ENCODE results near the gene IDH3A. TPM values are rescaled to one million over a fixed set of nuclear protein-coding genes. Genes with fewer than 3 reads are reported as not detected.
A peak's percentile ranks its signal among the peaks of the same experiment; 100 is the strongest.

Gene IDH3A
- polyA plus RNA-seq, 4 donors, result 85.9 to 97.5 (median 92.8) TPM

DNA sequence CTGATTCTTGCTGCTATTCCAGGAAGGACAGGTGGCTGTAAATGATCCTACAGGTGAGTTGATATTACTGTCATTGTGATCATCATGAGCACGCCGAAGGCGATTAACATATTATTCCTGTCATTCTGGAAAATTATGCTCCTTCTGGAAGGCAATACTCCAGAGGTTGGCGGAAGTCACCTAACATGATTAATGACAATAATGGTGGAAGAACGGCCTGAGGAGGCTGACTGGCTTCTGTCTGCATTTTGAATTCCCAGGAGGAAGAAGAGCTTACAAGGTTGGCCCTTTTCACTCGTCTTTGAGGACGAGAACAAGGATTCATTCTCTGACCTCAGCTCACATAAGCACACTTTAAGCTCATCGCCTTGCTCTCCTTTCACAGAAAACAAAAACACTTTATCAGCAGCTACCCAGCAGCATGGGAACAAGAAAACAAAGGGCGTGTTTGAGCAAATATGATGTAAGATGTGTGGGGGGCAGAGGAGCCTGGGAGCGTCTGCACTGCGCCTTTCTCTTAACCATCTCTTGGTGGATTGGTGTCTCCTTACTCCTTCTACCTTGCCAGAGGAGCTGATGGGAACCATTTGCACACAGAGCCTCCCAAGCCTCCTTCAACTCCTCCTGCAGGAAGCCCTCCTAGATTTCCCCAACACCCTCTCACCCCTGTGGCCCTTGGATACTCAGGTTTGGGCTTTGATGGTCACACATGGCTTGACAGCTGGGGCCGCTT lies 62.2 kb downstream of the IDH3A start:
- H3K4me1 ChIP-seq (ENCODE audit: control insufficient read depth in 3 of 3, insufficient read depth in 2 of 3, low read depth in 1 of 3, low read length in 2 of 3), result peaks cover 4 to 13% (median 10%) of the 10 kb centered on the region in 3 donors
- no peak overlapping the region for H3K27ac ChIP-seq (ENCODE audit: low read depth in 1 of 3, low read length in 2 of 3)
- H3K9me3 ChIP-seq (ENCODE audit: control insufficient read depth in 2 of 2, insufficient read depth in 1 of 2, low read depth in 1 of 2, low read length in 1 of 2), result no peaks in the 10 kb centered on the region
- 52 to 73% (median 57%) methylated on average over 12 of the region's 12 CpGs for WGBS, 3 donors
- FAIRE-seq (no peak), DNase-seq (no peak)
- H3K4me3 ChIP-seq (ENCODE audit: low read depth in 1 of 3, low read length in 3 of 3), result no peak overlapping the region
- no peaks in the 10 kb centered on the region for H3K36me3 ChIP-seq (ENCODE audit: control insufficient read depth in 3 of 3, insufficient read depth in 2 of 3, low read depth in 1 of 3, low read length in 3 of 3)
- no peaks in the 10 kb centered on the region for H3K27me3 ChIP-seq (ENCODE audit: control insufficient read depth in 3 of 3, insufficient read depth in 3 of 3, low read length in 3 of 3)

DNA sequence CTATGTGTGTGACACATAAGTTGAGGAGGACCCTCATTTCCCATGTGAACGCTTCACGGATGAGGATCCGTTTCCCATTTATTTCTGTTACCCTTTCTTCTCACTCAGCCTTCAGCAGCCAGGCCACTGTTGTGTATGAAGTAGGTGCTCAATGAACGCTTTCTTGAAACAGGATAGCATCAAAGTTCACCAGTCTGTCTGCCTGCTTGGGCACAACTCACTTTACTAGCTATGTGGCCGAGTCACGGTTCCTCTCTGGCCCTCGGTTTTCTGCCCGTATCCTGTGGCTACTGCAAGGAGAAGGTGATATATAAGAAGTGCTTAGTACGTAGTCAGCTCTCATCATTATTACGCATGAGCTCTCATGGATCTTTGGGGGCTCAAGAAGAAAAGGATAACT lies 62.8 kb downstream of the IDH3A start:
- peak overlapping the region in 1 of 3 donors; percentile 28 for H3K27ac ChIP-seq (ENCODE audit: low read depth in 1 of 3, low read length in 2 of 3)
- no peak for FAIRE-seq

DNA sequence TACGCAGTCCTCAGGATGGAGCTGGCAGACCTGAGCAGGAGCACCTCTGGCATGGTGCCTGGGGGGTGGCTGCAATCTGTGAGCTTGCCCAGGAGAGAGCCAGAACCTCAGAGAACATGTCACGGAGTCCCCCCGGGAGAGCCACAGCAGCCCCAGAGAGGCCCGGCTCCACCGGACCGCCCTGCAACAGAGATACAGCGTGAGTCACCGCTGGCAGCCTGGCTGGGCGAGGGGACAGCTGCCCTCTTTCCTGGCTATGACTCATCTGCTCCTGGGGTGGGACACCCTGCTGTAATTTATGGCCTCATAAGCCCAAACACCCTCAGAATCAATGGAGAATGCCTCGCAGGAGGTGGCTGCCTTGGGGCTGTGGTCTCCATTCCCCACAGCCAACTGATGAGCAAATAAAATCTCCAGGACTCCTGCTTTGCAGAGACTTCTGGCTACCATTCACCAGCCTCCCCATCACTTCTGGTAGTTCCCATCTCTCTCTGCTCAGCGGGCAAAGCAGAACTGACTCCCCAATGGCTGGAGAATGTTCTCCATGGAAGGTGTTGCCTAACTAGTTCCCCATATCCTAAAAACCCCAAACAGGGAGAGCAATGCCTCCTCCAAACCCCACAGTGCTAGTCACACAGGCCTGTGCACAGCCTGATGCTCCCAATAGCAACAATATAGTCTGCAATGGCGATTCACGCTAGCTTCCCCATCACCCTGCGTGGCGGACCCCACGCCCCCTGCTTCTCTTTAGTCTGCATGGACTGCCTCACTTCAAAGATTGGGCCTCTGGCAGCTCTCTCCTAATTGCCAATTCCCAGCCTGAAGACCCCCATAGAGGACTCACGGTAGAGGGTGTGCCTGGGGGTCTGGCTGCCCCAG lies 63.6 kb downstream of the IDH3A start:
- FAIRE-seq (no peak), DNase-seq (peak; percentile 85 to 94)
- no peaks in the 10 kb centered on the region for H3K36me3 ChIP-seq (ENCODE audit: control insufficient read depth in 3 of 3, insufficient read depth in 2 of 3, low read depth in 1 of 3, low read length in 3 of 3)
- no peaks in the 10 kb centered on the region for H3K27me3 ChIP-seq (ENCODE audit: control insufficient read depth in 3 of 3, insufficient read depth in 3 of 3, low read length in 3 of 3)
- 39 to 62% (median 46%) methylated on average over 17 of the region's 17 CpGs for WGBS, 3 donors
- no peaks in the 10 kb centered on the region for H3K9me3 ChIP-seq (ENCODE audit: control insufficient read depth in 2 of 2, insufficient read depth in 1 of 2, low read depth in 1 of 2, low read length in 1 of 2)
- H3K4me1 ChIP-seq (ENCODE audit: control insufficient read depth in 3 of 3, insufficient read depth in 2 of 3, low read depth in 1 of 3, low read length in 2 of 3), result peaks cover 4 to 17% (median 11%) of the 10 kb centered on the region in 3 donors
- peak overlapping the region in 2 of 3 donors; percentile 38 to 59 for H3K27ac ChIP-seq (ENCODE audit: low read depth in 1 of 3, low read length in 2 of 3)
- no peak overlapping the region for H3K4me3 ChIP-seq (ENCODE audit: low read depth in 1 of 3, low read length in 3 of 3)

More for the DNA sequence above, 62.8 kb downstream of the IDH3A start:
- no peak overlapping the region for H3K4me3 ChIP-seq (ENCODE audit: low read depth in 1 of 3, low read length in 3 of 3)
- DNase-seq, result no peak
- H3K27me3 ChIP-seq (ENCODE audit: control insufficient read depth in 3 of 3, insufficient read depth in 3 of 3, low read length in 3 of 3), result no peaks in the 10 kb centered on the region
- 75 to 87% (median 78%) methylated on average over 10 of the region's 10 CpGs for WGBS, 3 donors
- no peaks in the 10 kb centered on the region for H3K9me3 ChIP-seq (ENCODE audit: control insufficient read depth in 2 of 2, insufficient read depth in 1 of 2, low read depth in 1 of 2, low read length in 1 of 2)
- peaks cover 4 to 17% (median 10%) of the 10 kb centered on the region in 3 donors for H3K4me1 ChIP-seq (ENCODE audit: control insufficient read depth in 3 of 3, insufficient read depth in 2 of 3, low read depth in 1 of 3, low read length in 2 of 3)
- H3K36me3 ChIP-seq (ENCODE audit: control insufficient read depth in 3 of 3, insufficient read depth in 2 of 3, low read depth in 1 of 3, low read length in 3 of 3), result no peaks in the 10 kb centered on the region

DNA sequence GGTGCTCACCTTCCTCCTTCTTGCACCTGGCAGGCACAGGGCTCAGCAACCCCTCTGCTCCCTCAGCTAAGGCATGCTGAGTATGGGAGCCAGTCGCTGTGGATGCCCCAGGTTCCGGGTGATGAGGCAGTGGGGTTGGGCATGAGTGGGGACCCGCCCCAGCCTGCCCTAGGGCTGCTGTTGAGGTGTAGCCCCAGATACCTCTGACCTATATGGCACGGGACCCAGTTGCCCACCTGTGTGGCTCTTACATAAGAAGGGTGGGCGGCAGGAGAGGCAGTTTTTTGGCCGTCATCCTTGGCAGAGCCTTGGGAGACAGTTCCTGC lies 64.2 kb downstream of the IDH3A start:
- no peaks in the 10 kb centered on the region for H3K36me3 ChIP-seq (ENCODE audit: control insufficient read depth in 3 of 3, insufficient read depth in 2 of 3, low read depth in 1 of 3, low read length in 3 of 3)
- no peak overlapping the region for H3K27ac ChIP-seq (ENCODE audit: low read depth in 1 of 3, low read length in 2 of 3)

DNA sequence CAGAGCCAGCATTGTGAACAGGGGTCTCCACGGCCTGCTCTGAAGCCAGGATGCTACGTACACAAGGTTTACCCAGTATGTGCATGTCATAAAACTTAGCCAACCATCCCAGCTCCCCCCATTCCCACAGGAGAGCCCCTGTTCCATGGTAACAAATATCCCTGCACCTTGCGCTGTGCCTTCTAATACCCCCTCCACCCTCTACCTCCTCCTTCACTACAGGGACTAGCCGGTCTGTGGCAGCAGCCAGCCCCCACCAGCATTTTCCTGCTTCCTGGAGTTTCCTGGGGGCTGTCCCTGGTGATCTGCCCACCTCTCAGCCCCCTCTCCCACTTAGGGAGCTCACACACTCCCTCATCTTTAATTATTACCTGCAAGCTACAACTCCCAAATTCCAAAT lies 64.8 kb downstream of the IDH3A start:
- no peak overlapping the region for H3K27ac ChIP-seq (ENCODE audit: low read depth in 1 of 3, low read length in 2 of 3)
- no peaks in the 10 kb centered on the region for H3K9me3 ChIP-seq (ENCODE audit: control insufficient read depth in 2 of 2, insufficient read depth in 1 of 2, low read depth in 1 of 2, low read length in 1 of 2)
- H3K27me3 ChIP-seq (ENCODE audit: control insufficient read depth in 3 of 3, insufficient read depth in 3 of 3, low read length in 3 of 3), result no peaks in the 10 kb centered on the region
- DNase-seq (no peak), FAIRE-seq (no peak)
- peaks cover 4 to 17% (median 11%) of the 10 kb centered on the region in 3 donors for H3K4me1 ChIP-seq (ENCODE audit: control insufficient read depth in 3 of 3, insufficient read depth in 2 of 3, low read depth in 1 of 3, low read length in 2 of 3)
- no peaks in the 10 kb centered on the region for H3K36me3 ChIP-seq (ENCODE audit: control insufficient read depth in 3 of 3, insufficient read depth in 2 of 3, low read depth in 1 of 3, low read length in 3 of 3)
- no peak overlapping the region for H3K4me3 ChIP-seq (ENCODE audit: low read depth in 1 of 3, low read length in 3 of 3)
- WGBS, 3 donors, result 87 to 90% (median 89%) methylated on average over 4 of the region's 4 CpGs

More for the DNA sequence above, 64.2 kb downstream of the IDH3A start:
- peaks cover 4 to 17% (median 11%) of the 10 kb centered on the region in 3 donors for H3K4me1 ChIP-seq (ENCODE audit: control insufficient read depth in 3 of 3, insufficient read depth in 2 of 3, low read depth in 1 of 3, low read length in 2 of 3)
- no peak overlapping the region for H3K4me3 ChIP-seq (ENCODE audit: low read depth in 1 of 3, low read length in 3 of 3)
- H3K9me3 ChIP-seq (ENCODE audit: control insufficient read depth in 2 of 2, insufficient read depth in 1 of 2, low read depth in 1 of 2, low read length in 1 of 2), result no peaks in the 10 kb centered on the region
- FAIRE-seq (no peak), DNase-seq (no peak)
- 83 to 90% (median 88%) methylated on average over 6 of the region's 6 CpGs for WGBS, 3 donors
- H3K27me3 ChIP-seq (ENCODE audit: control insufficient read depth in 3 of 3, insufficient read depth in 3 of 3, low read length in 3 of 3), result no peaks in the 10 kb centered on the region

DNA sequence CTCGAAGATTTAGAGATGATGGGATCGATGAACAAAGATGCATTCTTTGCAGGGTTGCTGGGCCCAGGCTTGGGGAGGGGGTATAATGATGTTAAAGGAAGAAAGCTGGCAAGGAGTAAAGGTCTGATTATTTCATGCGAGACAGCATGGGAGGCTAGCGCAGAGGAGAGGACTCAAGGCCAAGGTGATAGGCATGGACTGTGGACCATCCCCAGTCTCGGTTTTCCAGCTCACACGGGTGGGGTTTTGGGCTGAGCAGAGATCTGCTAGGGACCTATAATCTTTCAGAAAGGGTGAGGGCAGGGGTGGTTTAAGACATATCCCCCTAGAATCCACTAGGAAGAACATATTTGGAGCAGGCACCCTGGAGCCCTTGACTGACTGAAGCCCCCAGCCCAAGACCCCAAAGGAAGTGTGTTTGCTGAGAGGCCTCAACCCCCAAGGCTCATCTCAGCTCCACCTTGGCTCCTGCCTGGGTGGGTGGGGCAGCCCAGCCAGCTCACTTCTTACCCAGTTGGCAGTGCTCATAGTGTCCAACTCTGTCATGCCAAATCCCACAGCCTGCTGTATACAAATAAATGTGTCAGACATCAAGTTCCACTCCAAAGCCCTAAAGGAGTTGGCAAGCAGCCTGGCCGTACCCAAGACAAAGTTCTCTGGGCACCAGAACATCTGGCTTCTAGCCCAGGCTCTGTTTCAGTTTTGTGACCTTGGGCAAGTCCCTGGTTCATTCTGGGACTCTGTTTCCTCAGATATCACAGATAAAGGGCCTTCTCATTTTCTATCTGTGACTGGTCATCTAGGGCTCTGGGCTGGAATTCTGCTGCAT lies 67.3 kb downstream of the IDH3A start:
- DNase-seq (peak in 1 of 2 donors; percentile 99), FAIRE-seq (no peak)
- Histone ChIP-seq H3K4me3 (ENCODE audit: low read depth in 1 of 3, low read length in 3 of 3) (no peak overlapping the region), H3K9me3 (ENCODE audit: control insufficient read depth in 2 of 2, insufficient read depth in 1 of 2, low read depth in 1 of 2, low read length in 1 of 2) (no peaks in the 10 kb centered on the region), H3K36me3 (ENCODE audit: control insufficient read depth in 3 of 3, insufficient read depth in 2 of 3, low read depth in 1 of 3, low read length in 3 of 3) (no peaks in the 10 kb centered on the region), H3K27ac (ENCODE audit: low read depth in 1 of 3, low read length in 2 of 3) (peak overlapping the region in 2 of 3 donors; percentile 92 to 93), H3K4me1 (ENCODE audit: control insufficient read depth in 3 of 3, insufficient read depth in 2 of 3, low read depth in 1 of 3, low read length in 2 of 3) (peaks cover 4 to 17% (median 9%) of the 10 kb centered on the region in 3 donors), H3K27me3 (ENCODE audit: control insufficient read depth in 3 of 3, insufficient read depth in 3 of 3, low read length in 3 of 3) (no peaks in the 10 kb centered on the region)
- WGBS, 3 donors, result 9 to 59% (median 30%) methylated on average over 7 of the region's 7 CpGs

DNA sequence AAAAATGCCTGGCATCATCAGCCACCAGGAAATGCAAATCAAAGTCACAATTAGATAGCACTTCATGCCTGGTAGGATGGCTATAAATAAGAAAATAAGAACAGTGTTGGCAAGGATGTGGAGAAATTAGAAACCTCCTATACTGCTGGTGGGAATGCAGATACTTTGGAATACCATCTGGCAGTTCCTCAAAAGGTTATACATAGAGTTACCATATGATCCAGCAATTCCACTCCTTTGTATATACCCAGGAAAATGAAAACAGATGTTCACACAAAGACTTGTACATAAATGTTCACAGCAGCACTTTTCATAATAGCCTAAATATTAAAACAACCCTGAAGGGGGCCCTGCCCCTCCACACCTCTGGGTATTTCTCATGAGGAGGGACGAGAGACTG lies 71.6 kb downstream of the IDH3A start:
- whole genome bisulfite sequencing, 3 donors, result 72 to 92% (median 91%) methylated on average over 1 of the region's 1 CpG
- Histone ChIP-seq H3K9me3 (ENCODE audit: control insufficient read depth in 2 of 2, insufficient read depth in 1 of 2, low read depth in 1 of 2, low read length in 1 of 2) (peaks cover 0 to 4% of the 10 kb centered on the region in 2 donors), H3K27me3 (ENCODE audit: control insufficient read depth in 3 of 3, insufficient read depth in 3 of 3, low read length in 3 of 3) (peaks cover 0 to 3% (median 0%) of the 10 kb centered on the region in 3 donors), H3K4me3 (ENCODE audit: low read depth in 1 of 3, low read length in 3 of 3) (no peak overlapping the region), H3K36me3 (ENCODE audit: control insufficient read depth in 3 of 3, insufficient read depth in 2 of 3, low read depth in 1 of 3, low read length in 3 of 3) (no peaks in the 10 kb centered on the region), H3K27ac (ENCODE audit: low read depth in 1 of 3, low read length in 2 of 3) (no peak overlapping the region), H3K4me1 (ENCODE audit: control insufficient read depth in 3 of 3, insufficient read depth in 2 of 3, low read depth in 1 of 3, low read length in 2 of 3) (peaks cover 0 to 5% (median 2%) of the 10 kb centered on the region in 3 donors)
- no peak for DNase-seq
- no peak for FAIRE-seq

Data from small intestine (tissue), 7 donors.